Vagina (tissue), 2 donors: Measurements from ENCODE around the gene MTHFSD. TPM values are rescaled to one million over a fixed set of nuclear protein-coding genes. Genes with fewer than 3 reads are reported as not detected.
"Not testable (repeated sequence)": the region's sequence is repeated elsewhere in the genome, so short reads cannot be mapped to it uniquely, and the experiment has no call there.

ENCODE experiments used
- DNase-seq, 2 donors: peaks; one replicate each; pipeline ENCODE4 v3.0.0-alpha.2; 2017; ENCODE audit errors: extremely low spot score in 2 of 2
- H3K27ac ChIP-seq: fragments of 200-600 bp; sonication (generic); one replicate; pipeline ENCODE4 v1.5.1; 2019
- H3K27me3 ChIP-seq: fragments of 200-600 bp; sonication (generic); one replicate; pipeline ENCODE4 v1.5.1; 2019
- H3K36me3 ChIP-seq, 2 donors: fragments of 200-600 bp; sonication (generic); one replicate each; pipeline ENCODE4 v1.5.1; 2017 to 2019
- H3K4me1 ChIP-seq: fragments of 200-600 bp; sonication (generic); one replicate; pipeline ENCODE4 v1.5.1; 2019
- H3K4me3 ChIP-seq, 2 donors: fragments of 200-600 bp; sonication (generic); 1 replicate in 1 of 2; 2 replicates in 1 of 2; pipeline ENCODE4 v1.5.1; 2016 to 2019
- H3K9me3 ChIP-seq: fragments of 200-600 bp; sonication (generic); one replicate; pipeline ENCODE4 v1.5.1; 2019
- POLR2A ChIP-seq, 2 donors: fragments of 450-650 bp; IDR thresholded peaks; one replicate each; pipeline ENCODE4 v1.6.1; 2017; ENCODE audit warnings: antibody characterized with exemption in 2 of 2, mild to moderate bottlenecking in 2 of 2, moderate library complexity in 2 of 2
- POLR2AphosphoS5 ChIP-seq, 2 donors: sonication (generic); formaldehyde crosslinking; IDR thresholded peaks; one replicate each; pipeline ENCODE4 v1.9.0; 2017; ENCODE audit warnings: antibody characterized with exemption in 2 of 2, mild to moderate bottlenecking in 2 of 2, low read depth in 1 of 2; ENCODE audit not compliant: insufficient read depth in 1 of 2
- intact Hi-C: fragments of 100-400 bp; cut with DNase I; formaldehyde crosslinking; loops from one replicate; pipeline ENCODE4 v1.15.1; 2023
- total RNA-seq: library from RNA; depleted of rRNA; stranded (reverse); fragments of >200 nt; gene quantifications from one replicate; pipeline ENCODE4 v1.2.3, GENCODE V29; 2016
- TF ChIP-seq, protein P1 (sequence below), 3 experiments: fragments of 450-650 bp in 2 of 3; fragments of 200-600 bp in 1 of 3; sonication (generic) in 1 of 3; IDR thresholded peaks; one replicate each; pipeline ENCODE4 v1.5.1; 2017 to 2019; ENCODE audit warnings: antibody characterized with exemption in 3 of 3, mild to moderate bottlenecking in 2 of 3, moderate library complexity in 2 of 3

MTHFSD gene
- total RNA-seq, 1 donor from 2014 or later: 20.4 TPM

GRCh38 chr16:86594721-86595120, 39.7 kb upstream of the MTHFSD start:
- no peaks in the 10 kb centered on the region for H3K27me3 ChIP-seq

GRCh38 chr16:86593913-86594620, 39.0 kb upstream of the MTHFSD start:
- H3K4me1 ChIP-seq: no peaks in the 10 kb centered on the region
- intact Hi-C loops: no loop called here
- no peak overlapping the region for H3K27ac ChIP-seq
- DNase-seq: no peak
- no peaks in the 10 kb centered on the region for H3K27me3 ChIP-seq
- H3K36me3 ChIP-seq: no peaks in the 10 kb centered on the region
- TF ChIP-seq POLR2AphosphoS5 (IDR thresholded peaks at IDR 0.05; ENCODE audit: insufficient read depth in 1 of 2, low read depth in 1 of 2) (no peak), POLR2A (IDR thresholded peaks at IDR 0.05) (no peak)
- TF ChIP-seq, protein P1, sequence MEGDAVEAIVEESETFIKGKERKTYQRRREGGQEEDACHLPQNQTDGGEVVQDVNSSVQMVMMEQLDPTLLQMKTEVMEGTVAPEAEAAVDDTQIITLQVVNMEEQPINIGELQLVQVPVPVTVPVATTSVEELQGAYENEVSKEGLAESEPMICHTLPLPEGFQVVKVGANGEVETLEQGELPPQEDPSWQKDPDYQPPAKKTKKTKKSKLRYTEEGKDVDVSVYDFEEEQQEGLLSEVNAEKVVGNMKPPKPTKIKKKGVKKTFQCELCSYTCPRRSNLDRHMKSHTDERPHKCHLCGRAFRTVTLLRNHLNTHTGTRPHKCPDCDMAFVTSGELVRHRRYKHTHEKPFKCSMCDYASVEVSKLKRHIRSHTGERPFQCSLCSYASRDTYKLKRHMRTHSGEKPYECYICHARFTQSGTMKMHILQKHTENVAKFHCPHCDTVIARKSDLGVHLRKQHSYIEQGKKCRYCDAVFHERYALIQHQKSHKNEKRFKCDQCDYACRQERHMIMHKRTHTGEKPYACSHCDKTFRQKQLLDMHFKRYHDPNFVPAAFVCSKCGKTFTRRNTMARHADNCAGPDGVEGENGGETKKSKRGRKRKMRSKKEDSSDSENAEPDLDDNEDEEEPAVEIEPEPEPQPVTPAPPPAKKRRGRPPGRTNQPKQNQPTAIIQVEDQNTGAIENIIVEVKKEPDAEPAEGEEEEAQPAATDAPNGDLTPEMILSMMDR (IDR thresholded peaks at IDR 0.05): no peak
- H3K4me3 ChIP-seq: no peak overlapping the region
- no peaks in the 10 kb centered on the region for H3K9me3 ChIP-seq

More at GRCh38 chr16:86594721-86595120, 39.7 kb upstream of the MTHFSD start:
- Histone ChIP-seq H3K4me1 (no peaks in the 10 kb centered on the region), H3K9me3 (no peaks in the 10 kb centered on the region), H3K27ac (no peak overlapping the region), H3K4me3 (no peak overlapping the region), H3K36me3 (no peaks in the 10 kb centered on the region)
- intact Hi-C loops: no loop called here
- no peak for DNase-seq
- TF ChIP-seq, protein P1 (IDR thresholded peaks at IDR 0.05): no peak
- no peak for TF ChIP-seq POLR2AphosphoS5 (IDR thresholded peaks at IDR 0.05; ENCODE audit: insufficient read depth in 1 of 2, low read depth in 1 of 2)
- TF ChIP-seq POLR2A (IDR thresholded peaks at IDR 0.05): no peak

GRCh38 chr16:86591270-86591669, 36.2 kb upstream of the MTHFSD start:
- no peaks in the 10 kb centered on the region for H3K36me3 ChIP-seq
- DNase-seq: no peak
- H3K27me3 ChIP-seq: no peaks in the 10 kb centered on the region
- H3K4me1 ChIP-seq: no peaks in the 10 kb centered on the region
- TF ChIP-seq POLR2AphosphoS5 (IDR thresholded peaks at IDR 0.05; ENCODE audit: insufficient read depth in 1 of 2, low read depth in 1 of 2): no peak
- TF ChIP-seq, protein P1 (IDR thresholded peaks at IDR 0.05): no peak
- no peak for TF ChIP-seq POLR2A (IDR thresholded peaks at IDR 0.05)
- intact Hi-C loops: no loop called here
- no peaks in the 10 kb centered on the region for H3K9me3 ChIP-seq
- H3K27ac ChIP-seq: no peak overlapping the region
- no peak overlapping the region for H3K4me3 ChIP-seq

DNA sequence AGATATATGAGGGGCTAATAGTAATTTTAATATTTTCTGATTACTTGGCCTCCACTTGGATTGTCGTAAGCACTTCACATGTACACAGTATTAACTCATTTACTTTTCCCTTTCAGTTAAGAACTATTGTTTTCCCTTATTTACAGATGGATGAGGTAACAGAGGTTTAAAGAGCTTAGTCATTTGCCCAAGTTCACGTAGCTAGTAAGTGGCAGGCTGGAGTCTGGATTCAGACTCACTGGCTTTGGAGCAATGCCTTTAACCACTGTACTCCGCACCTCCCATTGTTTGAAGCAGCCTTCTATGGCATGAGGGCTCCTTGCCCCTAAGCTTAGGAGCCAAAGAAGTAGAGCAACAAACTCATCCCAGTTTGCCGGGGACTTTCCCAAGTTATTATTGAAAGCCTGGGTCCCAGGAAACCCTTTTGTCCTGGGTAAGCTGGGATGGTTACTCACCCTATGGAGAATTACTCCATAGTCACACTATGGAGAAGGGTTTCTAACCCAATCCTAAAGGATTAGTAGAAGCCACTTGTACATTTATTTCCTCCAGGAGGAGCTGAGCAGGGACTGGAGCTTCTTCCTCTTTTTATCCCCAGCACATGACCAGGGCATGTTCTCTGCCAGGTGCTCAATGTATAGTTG, 35.6 kb upstream of the MTHFSD start:
- TF ChIP-seq POLR2AphosphoS5 (IDR thresholded peaks at IDR 0.05; ENCODE audit: insufficient read depth in 1 of 2, low read depth in 1 of 2): no peak
- TF ChIP-seq POLR2A (IDR thresholded peaks at IDR 0.05): no peak
- TF ChIP-seq, protein P1 (IDR thresholded peaks at IDR 0.05): no peak
- intact Hi-C loops: no loop called here
- Histone ChIP-seq H3K27ac (no peak overlapping the region), H3K27me3 (no peaks in the 10 kb centered on the region), H3K9me3 (no peaks in the 10 kb centered on the region), H3K4me1 (no peaks in the 10 kb centered on the region), H3K4me3 (no peak overlapping the region), H3K36me3 (no peaks in the 10 kb centered on the region)
- DNase-seq: no peak

GRCh38 chr16:86587955-86588354, 32.9 kb upstream of the MTHFSD start:
- H3K36me3 ChIP-seq, H3K27me3 ChIP-seq, intact Hi-C loops: not testable (repeated sequence)

More at GRCh38 chr16:86587955-86588354, 32.9 kb upstream of the MTHFSD start:
- H3K9me3 ChIP-seq, H3K4me1 ChIP-seq, H3K27ac ChIP-seq, DNase-seq, H3K4me3 ChIP-seq: not testable (repeated sequence)
